HG03521 (cell line): ENCODE measurements around the gene STXBP5.

ENCODE experiments used
- ATAC-seq: cut with Tn5 transposase; IDR thresholded peaks from one replicate; pipeline ENCODE4 v1.9.1; 2021; ENCODE audit warnings: mild to moderate bottlenecking, moderate library complexity; ENCODE audit not compliant: unreplicated experiment

Gene STXBP5

GRCh38 chr6:147207837-147208754 lies 3.9 kb downstream of the STXBP5 start:
- no peak for ATAC-seq

- no peak for ATAC-seq
These were observed 5.7 kb downstream of the STXBP5 start for GRCh38 chr6:147209762-147210449.

GRCh38 chr6:147211349-147211748 lies 7.1 kb downstream of the STXBP5 start:
- ATAC-seq, result no peak

GRCh38 chr6:147211831-147212230 lies 7.6 kb downstream of the STXBP5 start:
- no peak for ATAC-seq

- ATAC-seq, result no peak
These were observed 8.4 kb downstream of the STXBP5 start for GRCh38 chr6:147212622-147213021.

GRCh38 chr6:147213772-147214171 lies 9.6 kb downstream of the STXBP5 start:
- ATAC-seq, result no peak

GRCh38 chr6:147214248-147215227 lies 10.3 kb downstream of the STXBP5 start:
- ATAC-seq, result no peak

GRCh38 chr6:147216915-147217314 lies 12.7 kb downstream of the STXBP5 start:
- no peak for ATAC-seq

GRCh38 chr6:147217840-147218404 lies 13.7 kb downstream of the STXBP5 start:
- ATAC-seq, result no peak

- no peak for ATAC-seq
These were observed 14.6 kb downstream of the STXBP5 start for GRCh38 chr6:147218797-147219196.

- ATAC-seq, result no peak
These were observed 15.2 kb downstream of the STXBP5 start for GRCh38 chr6:147219463-147219862.

GRCh38 chr6:147220345-147220744 lies 16.1 kb downstream of the STXBP5 start:
- ATAC-seq, result no peak

- no peak for ATAC-seq
These were observed 17.5 kb downstream of the STXBP5 start for GRCh38 chr6:147221739-147222138.

- no peak for ATAC-seq
These were observed 18.1 kb downstream of the STXBP5 start for GRCh38 chr6:147222160-147222838.

GRCh38 chr6:147223736-147224135 lies 19.5 kb downstream of the STXBP5 start:
- no peak for ATAC-seq

- no peak for ATAC-seq
These were observed 22.0 kb downstream of the STXBP5 start for GRCh38 chr6:147226163-147226724.

- ATAC-seq, result no peak
These were observed 22.7 kb downstream of the STXBP5 start for GRCh38 chr6:147226877-147227276.

- ATAC-seq, result no peak
These were observed 23.6 kb downstream of the STXBP5 start for GRCh38 chr6:147227770-147228320.

- no peak for ATAC-seq
These were observed 27.4 kb downstream of the STXBP5 start for GRCh38 chr6:147231589-147231988.
